HepG2 (cell line): ENCODE data around the gene SNX6. TPM values are rescaled to one million over a fixed set of nuclear protein-coding genes. Genes with fewer than 3 reads are reported as not detected.

ENCODE experiments used
- ARNT ChIP-seq: fragments of 450-650 bp; IDR thresholded peaks from 2 replicates; pipeline ENCODE4 v1.6.1; 2017
- E2F1 ChIP-seq: sonication (generic); formaldehyde crosslinking; IDR thresholded peaks from 2 replicates; pipeline ENCODE4 v1.5.0; 2020; ENCODE audit warnings: missing genetic modification reagents
- EED ChIP-seq: sonication (generic); formaldehyde crosslinking; IDR thresholded peaks from 2 replicates; pipeline ENCODE4 v1.5.0; 2020; ENCODE audit warnings: mild to moderate bottlenecking, missing genetic modification reagents
- HMG20B ChIP-seq: conservative IDR thresholded peaks from 2 replicates; pipeline ENCODE4 v1.6.1; 2016; ENCODE audit warnings: missing genetic modification reagents, missing compliant biosample characterization
- SP4 ChIP-seq: sonication (generic); formaldehyde crosslinking; IDR thresholded peaks from 2 replicates; pipeline ENCODE4 v1.8.1; 2023; ENCODE audit warnings: mild to moderate bottlenecking, missing genetic modification reagents
- SUZ12 ChIP-seq: fragments of 150-350 bp; IDR thresholded peaks from 2 replicates; pipeline ENCODE4 v1.6.1; 2014; ENCODE audit warnings: low read depth, low read length
- TFAP4 ChIP-seq: sonication (generic); IDR thresholded peaks from 2 replicates; pipeline ENCODE4 v1.6.1; 2016; ENCODE audit warnings: low read depth, borderline replicate concordance
- THRA ChIP-seq: sonication (generic); formaldehyde crosslinking; IDR thresholded peaks from 2 replicates; pipeline ENCODE4 v1.4.0; 2020; ENCODE audit warnings: missing genetic modification reagents, borderline replicate concordance
- TOE1 ChIP-seq: sonication (generic); formaldehyde crosslinking; IDR thresholded peaks from 2 replicates; pipeline ENCODE4 v1.4.0; 2020; ENCODE audit warnings: mild to moderate bottlenecking, missing genetic modification reagents
- TRAFD1 ChIP-seq: sonication (generic); formaldehyde crosslinking; IDR thresholded peaks from 2 replicates; pipeline ENCODE4 v1.5.1; 2020; ENCODE audit warnings: missing genetic modification reagents, mild to moderate bottlenecking, borderline replicate concordance
- ZBTB10 ChIP-seq: sonication (generic); formaldehyde crosslinking; IDR thresholded peaks from 2 replicates; pipeline ENCODE4 v1.4.0; 2020; ENCODE audit warnings: missing genetic modification reagents, borderline replicate concordance
- ZBTB2 ChIP-seq: sonication (generic); formaldehyde crosslinking; IDR thresholded peaks from 2 replicates; pipeline ENCODE4 v1.8.0; 2022; ENCODE audit warnings: low read depth, missing genetic modification reagents
- ZC3H4 ChIP-seq: sonication (generic); formaldehyde crosslinking; IDR thresholded peaks from 2 replicates; pipeline ENCODE4 v1.4.0; 2020; ENCODE audit warnings: missing genetic modification reagents, borderline replicate concordance
- ZEB1 ChIP-seq: IDR thresholded peaks from 2 replicates; pipeline ENCODE4 v1.6.1; 2012; ENCODE audit warnings: mild to moderate bottlenecking, low read depth, inconsistent platforms; ENCODE audit not compliant: insufficient replicate concordance
- ZNF460 ChIP-seq: sonication (generic); formaldehyde crosslinking; IDR thresholded peaks from 2 replicates; pipeline ENCODE4 v1.5.1; 2020; ENCODE audit warnings: missing genetic modification reagents, mild to moderate bottlenecking, borderline replicate concordance
- ZNF629 ChIP-seq: sonication (generic); formaldehyde crosslinking; conservative IDR thresholded peaks from 2 replicates; pipeline ENCODE4 v1.5.0; 2020; ENCODE audit warnings: missing genetic modification reagents
- ZNF660 ChIP-seq: sonication (generic); formaldehyde crosslinking; IDR thresholded peaks from 2 replicates; pipeline ENCODE4 v1.5.1; 2020; ENCODE audit warnings: mild to moderate bottlenecking, low read depth, missing genetic modification reagents, borderline replicate concordance
- ZSCAN20 ChIP-seq: sonication (generic); formaldehyde crosslinking; IDR thresholded peaks from 2 replicates; pipeline ENCODE4 v1.4.0; 2020; ENCODE audit warnings: missing genetic modification reagents, mild to moderate bottlenecking, borderline replicate concordance
- ZSCAN29 ChIP-seq: sonication (generic); formaldehyde crosslinking; conservative IDR thresholded peaks from 2 replicates; pipeline ENCODE4 v1.4.0; 2020; ENCODE audit warnings: mild to moderate bottlenecking, missing genetic modification reagents
- polyA plus RNA-seq, 8 experiments: library from polyadenylated mRNA; depleted of rRNA in 3 of 8; stranded (reverse) in 7 of 8; unstranded in 1 of 8; fragments of >200 nt; fragmentation: Illumina TruSeq in 4 of 8; extraction: Trizol in 4 of 8; gene quantifications; 2 replicates each; pipeline versions ENCODE4 v1.2.1 to v1.2.3, GENCODE V29; 2011 to 2016; ENCODE audit warnings: low read depth in 4 of 8, missing spikeins in 1 of 8, mixed read lengths in 1 of 8; ENCODE audit not compliant: insufficient read depth in 1 of 8
- total RNA-seq, 5 experiments: library from RNA; depleted of rRNA; stranded (reverse); fragments of >200 nt; fragmentation: Illumina TruSeq; extraction: Trizol; gene quantifications; 2 replicates each; pipeline ENCODE4 v1.2.3, GENCODE V29; 2016; ENCODE audit warnings: low read depth in 1 of 5

The SNX6 gene
- total and polyA plus RNA-seq, 2 of the 13 experiments (the other 11 are each of a cell fraction or from before 2014, with no cell fraction given): 92.3 to 169 TPM

GRCh38 chr14:34629657-34630529, at the start of gene SNX6 (continued):
- peak; percentile 53; the same call in 1 of the 2 replicates for TF ChIP-seq E2F1 (CRISPR knock-in tag)
- TF ChIP-seq SP4: peak; percentile 93
- no peak for TF ChIP-seq ZNF460 (CRISPR knock-in tag)
- peak; percentile 48 for TF ChIP-seq HMG20B (CRISPR knock-in tag)
- TF ChIP-seq TOE1: no peak; the same call in 1 of the 2 replicates
- peak; percentile 92 for TF ChIP-seq EED (CRISPR knock-in tag)
- TF ChIP-seq ARNT: no peak
- peak; percentile 85; the same call in 1 of the 2 replicates for TF ChIP-seq ZBTB10 (CRISPR knock-in tag)
- no peak for TF ChIP-seq ZNF660 (CRISPR knock-in tag)
- peak; percentile 48 for TF ChIP-seq ZEB1
- peak; percentile 97 for TF ChIP-seq ZSCAN20 (CRISPR knock-in tag)
- peak; percentile 91 for TF ChIP-seq TRAFD1 (CRISPR knock-in tag)
- peak; percentile 40; the same call in 1 of the 2 replicates for TF ChIP-seq TFAP4
- peak; percentile 42; the same call in 1 of the 2 replicates for TF ChIP-seq ZNF629
- TF ChIP-seq ZBTB2 (CRISPR knock-in tag): peak; percentile 80; the same call in 1 of the 2 replicates
- no peak for TF ChIP-seq SUZ12
- no peak; the same call in 1 of the 2 replicates for TF ChIP-seq ZC3H4 (CRISPR knock-in tag)
- peak; percentile 53; the same call in 1 of the 2 replicates for TF ChIP-seq THRA (CRISPR knock-in tag)
- TF ChIP-seq ZSCAN29: peak; percentile 88
